ENCODE measurements around the gene IL1RAP.
"Not testable (repeated sequence)": the region's sequence is repeated elsewhere in the genome, so short reads cannot be mapped to it uniquely, and the experiment has no call there.

IL1RAP gene

DNA sequence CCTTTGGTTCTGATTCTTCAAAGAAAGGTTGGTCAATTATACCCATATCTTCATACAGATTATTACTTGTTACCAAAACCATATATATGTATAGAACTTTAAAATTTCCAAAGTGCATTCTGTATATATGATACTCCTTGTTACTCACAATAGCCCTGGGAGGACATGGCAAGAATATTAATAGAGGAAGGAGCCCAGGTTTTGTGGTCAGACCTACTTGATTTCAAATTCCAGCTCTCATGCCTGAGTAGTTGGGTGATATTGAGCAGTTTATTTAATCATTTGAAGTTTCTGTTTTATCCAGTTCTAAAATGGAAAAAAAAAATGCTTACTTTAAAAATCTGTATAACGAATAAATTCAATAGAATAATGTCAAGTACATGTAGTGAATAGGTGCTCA is 2.5 kb downstream of the IL1RAP start:
- Histone ChIP-seq H3K4me1 (no peaks in the 10 kb centered on the region), H3K9me3 (ENCODE audit: control insufficient read depth, low read length) (no peaks in the 10 kb centered on the region), H2AFZ (no peak overlapping the region), H3K27me3 (ENCODE audit: control insufficient read depth, insufficient read depth, low read length) (no peaks in the 10 kb centered on the region), H3K79me2 (no peaks in the 10 kb centered on the region), H3K9ac (no peak overlapping the region), H3K27ac (no peak overlapping the region), H3K4me2 (ENCODE audit: low read length) (no peak overlapping the region), H3K4me3 (ENCODE audit: low read depth, low read length) (no peak overlapping the region), H3K36me3 (ENCODE audit: control insufficient read depth, insufficient read depth, low read length) (no peaks in the 10 kb centered on the region)
- TF ChIP-seq, protein P1, sequence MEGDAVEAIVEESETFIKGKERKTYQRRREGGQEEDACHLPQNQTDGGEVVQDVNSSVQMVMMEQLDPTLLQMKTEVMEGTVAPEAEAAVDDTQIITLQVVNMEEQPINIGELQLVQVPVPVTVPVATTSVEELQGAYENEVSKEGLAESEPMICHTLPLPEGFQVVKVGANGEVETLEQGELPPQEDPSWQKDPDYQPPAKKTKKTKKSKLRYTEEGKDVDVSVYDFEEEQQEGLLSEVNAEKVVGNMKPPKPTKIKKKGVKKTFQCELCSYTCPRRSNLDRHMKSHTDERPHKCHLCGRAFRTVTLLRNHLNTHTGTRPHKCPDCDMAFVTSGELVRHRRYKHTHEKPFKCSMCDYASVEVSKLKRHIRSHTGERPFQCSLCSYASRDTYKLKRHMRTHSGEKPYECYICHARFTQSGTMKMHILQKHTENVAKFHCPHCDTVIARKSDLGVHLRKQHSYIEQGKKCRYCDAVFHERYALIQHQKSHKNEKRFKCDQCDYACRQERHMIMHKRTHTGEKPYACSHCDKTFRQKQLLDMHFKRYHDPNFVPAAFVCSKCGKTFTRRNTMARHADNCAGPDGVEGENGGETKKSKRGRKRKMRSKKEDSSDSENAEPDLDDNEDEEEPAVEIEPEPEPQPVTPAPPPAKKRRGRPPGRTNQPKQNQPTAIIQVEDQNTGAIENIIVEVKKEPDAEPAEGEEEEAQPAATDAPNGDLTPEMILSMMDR (IDR thresholded peaks at IDR 0.05): no peak

DNA sequence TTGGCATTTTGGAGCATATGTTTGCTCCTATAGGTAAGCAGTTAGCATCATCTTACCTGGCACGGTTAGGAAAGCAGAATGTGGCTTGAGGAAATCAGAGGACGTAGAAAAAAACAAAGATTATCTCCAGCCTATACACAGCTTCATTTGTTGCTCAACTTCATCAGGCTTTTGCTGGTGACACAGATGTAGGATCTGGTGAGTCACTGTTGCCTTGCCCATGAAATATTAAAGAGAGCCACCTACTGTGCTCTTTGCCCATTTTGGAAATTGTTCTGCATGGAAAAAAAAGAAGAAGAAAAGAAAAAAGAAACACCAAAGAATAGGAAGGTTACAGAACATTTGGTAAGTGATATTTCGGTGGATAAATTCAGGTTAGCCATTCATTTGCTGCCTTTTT is 3.8 kb downstream of the IL1RAP start:
- H3K79me2 ChIP-seq: no peaks in the 10 kb centered on the region
- no peaks in the 10 kb centered on the region for H3K9me3 ChIP-seq (ENCODE audit: control insufficient read depth, low read length)
- H3K36me3 ChIP-seq (ENCODE audit: control insufficient read depth, insufficient read depth, low read length): no peaks in the 10 kb centered on the region
- no peak overlapping the region for H3K27ac ChIP-seq
- H3K9ac ChIP-seq: no peak overlapping the region
- H3K27me3 ChIP-seq (ENCODE audit: control insufficient read depth, insufficient read depth, low read length): no peaks in the 10 kb centered on the region
- no peaks in the 10 kb centered on the region for H3K4me1 ChIP-seq
- H2AFZ ChIP-seq: no peak overlapping the region
- no peak overlapping the region for H3K4me3 ChIP-seq (ENCODE audit: low read depth, low read length)
- TF ChIP-seq, protein P1 (IDR thresholded peaks at IDR 0.05): no peak
- H3K4me2 ChIP-seq (ENCODE audit: low read length): no peak overlapping the region

- H3K27me3 ChIP-seq (ENCODE audit: control insufficient read depth, insufficient read depth, low read length); H3K4me3 ChIP-seq (ENCODE audit: low read depth, low read length); H3K4me2 ChIP-seq (ENCODE audit: low read length); H3K79me2 ChIP-seq; H3K9me3 ChIP-seq (ENCODE audit: control insufficient read depth, low read length); H3K9ac ChIP-seq; H2AFZ ChIP-seq; H3K36me3 ChIP-seq (ENCODE audit: control insufficient read depth, insufficient read depth, low read length); H3K4me1 ChIP-seq; H3K27ac ChIP-seq: not testable (repeated sequence)
Measured at GRCh38 chr3:190518531-190518930, 4.6 kb downstream of the IL1RAP start.

DNA sequence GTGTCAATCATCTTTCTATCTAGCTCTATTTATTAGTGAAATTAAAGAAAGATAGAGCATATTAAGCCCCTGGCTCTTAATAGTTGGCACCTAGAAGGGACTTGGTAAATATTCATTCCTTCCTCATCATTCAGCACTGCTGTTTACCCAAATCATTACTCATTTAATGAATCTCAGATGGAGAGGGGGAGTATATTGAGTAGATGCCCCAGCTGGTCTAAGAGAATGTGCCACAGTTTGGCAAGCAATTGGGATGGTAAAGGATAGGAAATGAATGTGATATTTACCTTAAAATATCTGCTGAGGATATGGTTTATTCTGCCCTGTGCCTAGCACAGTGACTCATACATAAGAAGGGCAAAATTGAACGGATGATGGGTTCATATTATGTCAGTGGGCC is 6.0 kb downstream of the IL1RAP start:
- no peak overlapping the region for H3K4me3 ChIP-seq (ENCODE audit: low read depth, low read length)
- TF ChIP-seq, protein P1 (IDR thresholded peaks at IDR 0.05): no peak
- no peak overlapping the region for H3K27ac ChIP-seq
- H3K27me3 ChIP-seq (ENCODE audit: control insufficient read depth, insufficient read depth, low read length): no peaks in the 10 kb centered on the region
- H3K4me2 ChIP-seq (ENCODE audit: low read length): no peak overlapping the region
- no peaks in the 10 kb centered on the region for H3K4me1 ChIP-seq
- H3K9me3 ChIP-seq (ENCODE audit: control insufficient read depth, low read length): no peaks in the 10 kb centered on the region
- H3K79me2 ChIP-seq: no peaks in the 10 kb centered on the region
- no peaks in the 10 kb centered on the region for H3K36me3 ChIP-seq (ENCODE audit: control insufficient read depth, insufficient read depth, low read length)
- no peak overlapping the region for H3K9ac ChIP-seq
- H2AFZ ChIP-seq: no peak overlapping the region

- H3K4me2 ChIP-seq (ENCODE audit: low read length): no peak overlapping the region
- no peak overlapping the region for H3K27ac ChIP-seq
- H3K4me1 ChIP-seq: no peaks in the 10 kb centered on the region
- H3K9me3 ChIP-seq (ENCODE audit: control insufficient read depth, low read length): no peaks in the 10 kb centered on the region
- H3K27me3 ChIP-seq (ENCODE audit: control insufficient read depth, insufficient read depth, low read length): no peaks in the 10 kb centered on the region
- no peak overlapping the region for H3K4me3 ChIP-seq (ENCODE audit: low read depth, low read length)
- TF ChIP-seq, protein P1 (IDR thresholded peaks at IDR 0.05): no peak
- H2AFZ ChIP-seq: no peak overlapping the region
- no peaks in the 10 kb centered on the region for H3K79me2 ChIP-seq
- no peaks in the 10 kb centered on the region for H3K36me3 ChIP-seq (ENCODE audit: control insufficient read depth, insufficient read depth, low read length)
- no peak overlapping the region for H3K9ac ChIP-seq
Measured at GRCh38 chr3:190521998-190522397, 8.1 kb downstream of the IL1RAP start.

All from parathyroid adenoma (tissue), 2 donors.